SK-N-SH treated with all-trans-retinoic acid at 6 μM for 48 hours (cell line): ENCODE data around the gene FAM83C.

Source experiments
- ATAC-seq: fragments of 200-7000 bp; cut with Tn5 transposase; 3 replicates; pipeline ENCODE4 v1.9.1; 2020; ENCODE audit warnings: mild to moderate bottlenecking, moderate library complexity
- ARNTL ChIP-seq: fragments of 450-650 bp; formaldehyde crosslinking; IDR thresholded peaks from 2 replicates; pipeline ENCODE4 v1.5.0; 2020; ENCODE audit warnings: low read depth, mild to moderate bottlenecking, moderate library complexity, borderline replicate concordance
- CSDC2 ChIP-seq: fragments of 250-450 bp; sonication (Bioruptor Pico); IDR thresholded peaks from 2 replicates; pipeline ENCODE4 v1.5.0; 2020; ENCODE audit warnings: mild to moderate bottlenecking, moderate library complexity
- CSRNP3 ChIP-seq: fragments of 250-450 bp; sonication (Bioruptor Pico); IDR thresholded peaks from 2 replicates; pipeline ENCODE4 v1.5.1; 2021; ENCODE audit warnings: mild to moderate bottlenecking, moderate library complexity
- ESRRG ChIP-seq: fragments of 250-450 bp; sonication (Bioruptor Pico); IDR thresholded peaks from 2 replicates; pipeline ENCODE4 v1.6.1; 2021; ENCODE audit warnings: mild to moderate bottlenecking
- GLIS3 ChIP-seq: fragments of 250-450 bp; sonication (Bioruptor Pico); IDR thresholded peaks from 2 replicates; pipeline ENCODE4 v1.5.0; 2020; ENCODE audit warnings: mild to moderate bottlenecking, moderate library complexity
- ISL1 ChIP-seq: fragments of 250-450 bp; sonication (Bioruptor Pico); IDR thresholded peaks from 2 replicates; pipeline ENCODE4 v2.1.2; 2022; ENCODE audit warnings: mild to moderate bottlenecking, moderate library complexity
- OSR1 ChIP-seq: fragments of 250-450 bp; sonication (Bioruptor Pico); IDR thresholded peaks from 2 replicates; pipeline ENCODE4 v1.8.0; 2022; ENCODE audit warnings: moderate library complexity, mild to moderate bottlenecking, inconsistent platforms
- POU6F1 ChIP-seq: fragments of 250-450 bp; sonication (Bioruptor Pico); IDR thresholded peaks from 2 replicates; pipeline ENCODE4 v1.8.0; 2021; ENCODE audit warnings: low read depth, mild to moderate bottlenecking, moderate library complexity, borderline replicate concordance
- PPARA ChIP-seq: fragments of 250-450 bp; sonication (Bioruptor Pico); IDR thresholded peaks from 2 replicates; pipeline ENCODE4 v1.5.0; 2020; ENCODE audit warnings: mild to moderate bottlenecking, borderline replicate concordance
- SNAI2 ChIP-seq: fragments of 250-450 bp; sonication (Bioruptor Pico); IDR thresholded peaks from 2 replicates; pipeline ENCODE4 v1.5.0; 2020; ENCODE audit warnings: mild to moderate bottlenecking, moderate library complexity
- TCF4 ChIP-seq: fragments of 250-450 bp; sonication (Bioruptor Pico); IDR thresholded peaks from 2 replicates; pipeline ENCODE4 v1.8.0; 2021; ENCODE audit warnings: mild to moderate bottlenecking, moderate library complexity, borderline replicate concordance
- TOX ChIP-seq: fragments of 250-450 bp; sonication (Bioruptor Pico); IDR thresholded peaks from 2 replicates; pipeline ENCODE4 v1.8.0; 2021; ENCODE audit warnings: mild to moderate bottlenecking, moderate library complexity, borderline replicate concordance
- TSHZ2 ChIP-seq: fragments of 250-450 bp; sonication (Bioruptor Pico); IDR thresholded peaks from 2 replicates; pipeline ENCODE4 v1.5.0; 2020; ENCODE audit warnings: mild to moderate bottlenecking, moderate library complexity
- ZC3H10 ChIP-seq: fragments of 250-450 bp; sonication (Bioruptor Pico); IDR thresholded peaks from 2 replicates; pipeline ENCODE4 v1.5.1; 2021; ENCODE audit warnings: mild to moderate bottlenecking, moderate library complexity
- ZFP3 ChIP-seq: fragments of 250-450 bp; sonication (Bioruptor Pico); IDR thresholded peaks from 2 replicates; pipeline ENCODE4 v1.5.0; 2020; ENCODE audit warnings: mild to moderate bottlenecking, moderate library complexity
- ZFP30 ChIP-seq: fragments of 450-650 bp; formaldehyde crosslinking; IDR thresholded peaks from 2 replicates; pipeline ENCODE4 v1.5.0; 2022; ENCODE audit warnings: mild to moderate bottlenecking, moderate library complexity
- ZNF70 ChIP-seq: fragments of 450-650 bp; formaldehyde crosslinking; IDR thresholded peaks from 2 replicates; pipeline ENCODE4 v1.5.0; 2020; ENCODE audit warnings: mild to moderate bottlenecking, moderate library complexity
- ZNF8 ChIP-seq: fragments of 450-650 bp; formaldehyde crosslinking; IDR thresholded peaks from 2 replicates; pipeline ENCODE4 v1.5.0; 2020; ENCODE audit warnings: mild to moderate bottlenecking, moderate library complexity
- TF ChIP-seq, protein P1 (sequence below): fragments of 250-450 bp; sonication (Bioruptor Pico); IDR thresholded peaks from 2 replicates; pipeline ENCODE4 v1.5.1; 2020; ENCODE audit warnings: low read depth, mild to moderate bottlenecking, moderate library complexity

The FAM83C gene

DNA sequence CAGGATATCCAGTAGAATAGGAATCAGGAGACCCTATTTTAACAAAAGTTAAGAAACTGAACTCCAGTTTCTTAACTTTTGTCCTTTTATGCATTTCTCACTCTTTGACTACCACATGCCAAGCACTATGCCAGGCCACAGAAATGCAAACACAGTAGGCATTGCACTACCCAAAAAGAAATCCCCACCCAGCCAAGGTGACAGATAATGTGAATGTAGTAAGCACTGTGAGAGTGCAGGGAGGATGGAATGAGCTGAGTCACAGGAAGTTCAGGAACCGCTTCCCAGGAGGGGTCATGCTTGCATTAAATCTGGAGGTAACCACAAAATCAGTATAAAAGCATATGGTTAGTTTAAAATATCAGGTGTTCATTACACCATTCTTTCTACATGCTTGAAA lies 20.1 kb upstream of the FAM83C start:
- peak; percentile 65 for ATAC-seq
- TF ChIP-seq ISL1: peak; percentile 42
- TF ChIP-seq POU6F1 (CRISPR knock-in tag): no peak
- TF ChIP-seq ZFP3: 0 out of 2 replicates have a peak, but pooled peaks have one; percentile 27

DNA sequence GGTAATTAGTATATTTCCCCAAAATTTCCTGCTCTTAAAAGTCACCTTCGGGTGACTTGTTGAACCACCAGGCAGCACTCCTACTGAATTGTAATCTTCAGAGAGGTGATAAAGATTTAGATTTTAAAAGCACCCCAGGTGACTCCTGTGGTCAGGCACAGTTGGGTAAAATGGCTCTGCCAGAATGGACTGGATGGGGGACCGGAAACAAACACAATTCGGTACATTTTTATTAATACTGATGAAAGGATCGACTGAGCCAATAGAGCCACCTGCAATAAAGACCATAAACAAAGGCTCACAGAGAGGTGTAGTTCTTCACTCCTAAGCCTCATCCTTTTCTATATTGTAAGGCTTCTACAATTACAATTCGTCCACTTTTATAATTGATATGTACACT lies 19.6 kb upstream of the FAM83C start:
- no peak for ATAC-seq
- no peak for TF ChIP-seq ARNTL
- no peak for TF ChIP-seq OSR1 (CRISPR knock-in tag)
- no peak for TF ChIP-seq CSRNP3
- no peak for TF ChIP-seq ZFP3
- no peak for TF ChIP-seq TOX (CRISPR knock-in tag)
- TF ChIP-seq ZNF70 (CRISPR knock-in tag): no peak
- no peak for TF ChIP-seq TCF4 (CRISPR knock-in tag)
- TF ChIP-seq, protein P1, sequence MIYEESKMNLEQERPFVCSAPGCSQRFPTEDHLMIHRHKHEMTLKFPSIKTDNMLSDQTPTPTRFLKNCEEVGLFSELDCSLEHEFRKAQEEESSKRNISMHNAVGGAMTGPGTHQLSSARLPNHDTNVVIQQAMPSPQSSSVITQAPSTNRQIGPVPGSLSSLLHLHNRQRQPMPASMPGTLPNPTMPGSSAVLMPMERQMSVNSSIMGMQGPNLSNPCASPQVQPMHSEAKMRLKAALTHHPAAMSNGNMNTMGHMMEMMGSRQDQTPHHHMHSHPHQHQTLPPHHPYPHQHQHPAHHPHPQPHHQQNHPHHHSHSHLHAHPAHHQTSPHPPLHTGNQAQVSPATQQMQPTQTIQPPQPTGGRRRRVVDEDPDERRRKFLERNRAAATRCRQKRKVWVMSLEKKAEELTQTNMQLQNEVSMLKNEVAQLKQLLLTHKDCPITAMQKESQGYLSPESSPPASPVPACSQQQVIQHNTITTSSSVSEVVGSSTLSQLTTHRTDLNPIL (CRISPR knock-in tag): no peak

- TF ChIP-seq OSR1 (CRISPR knock-in tag) (peak; percentile 51; the same call in 1 of the 2 replicates), ZC3H10 (no peak), GLIS3 (no peak), CSDC2 (CRISPR knock-in tag) (no peak), TSHZ2 (CRISPR knock-in tag) (no peak), ESRRG (no peak)
- ATAC-seq: no peak
Observed at GRCh38 chr20:35311409-35311808, 19.2 kb upstream of the FAM83C start.

GRCh38 chr20:35307666-35308653 lies 15.7 kb upstream of the FAM83C start:
- TF ChIP-seq ZFP30 (CRISPR knock-in tag) (no peak), TSHZ2 (CRISPR knock-in tag) (no peak), CSDC2 (CRISPR knock-in tag) (0 out of 2 replicates have a peak, but pooled peaks have one; percentile 38), ESRRG (no peak), ARNTL (no peak), TOX (CRISPR knock-in tag) (no peak), ZNF70 (CRISPR knock-in tag) (no peak), SNAI2 (peak; percentile 89; the same call in 1 of the 2 replicates), OSR1 (CRISPR knock-in tag) (peak; percentile 94), PPARA (CRISPR knock-in tag) (no peak), ZNF8 (CRISPR knock-in tag) (no peak), ZFP3 (peak; percentile 82), ISL1 (peak; percentile 26; the same call in 1 of the 2 replicates)
- peak; percentile 48 for ATAC-seq
